Measurements from ENCODE around the gene BSCL2.

DNA sequence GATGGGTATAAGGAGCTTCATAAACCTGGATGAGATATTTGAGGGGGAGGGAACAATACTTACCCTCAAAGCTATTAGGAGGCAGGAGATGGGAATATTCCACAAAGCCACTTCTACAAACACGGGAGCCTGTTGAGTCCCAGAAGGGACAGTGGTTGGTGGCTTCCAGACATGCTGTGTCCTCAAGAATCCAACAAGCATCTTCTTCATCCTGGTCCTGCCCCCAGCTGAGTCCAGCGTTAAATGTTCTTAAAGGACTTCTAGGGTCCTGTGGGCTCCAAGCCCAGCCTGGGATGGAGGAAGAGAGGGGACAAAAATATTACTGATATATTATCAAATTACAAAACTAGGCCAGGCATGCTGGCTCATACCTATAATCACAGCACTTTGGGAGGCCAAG lies 39.8 kb downstream of the BSCL2 start:
- TF ChIP-seq, protein P1, sequence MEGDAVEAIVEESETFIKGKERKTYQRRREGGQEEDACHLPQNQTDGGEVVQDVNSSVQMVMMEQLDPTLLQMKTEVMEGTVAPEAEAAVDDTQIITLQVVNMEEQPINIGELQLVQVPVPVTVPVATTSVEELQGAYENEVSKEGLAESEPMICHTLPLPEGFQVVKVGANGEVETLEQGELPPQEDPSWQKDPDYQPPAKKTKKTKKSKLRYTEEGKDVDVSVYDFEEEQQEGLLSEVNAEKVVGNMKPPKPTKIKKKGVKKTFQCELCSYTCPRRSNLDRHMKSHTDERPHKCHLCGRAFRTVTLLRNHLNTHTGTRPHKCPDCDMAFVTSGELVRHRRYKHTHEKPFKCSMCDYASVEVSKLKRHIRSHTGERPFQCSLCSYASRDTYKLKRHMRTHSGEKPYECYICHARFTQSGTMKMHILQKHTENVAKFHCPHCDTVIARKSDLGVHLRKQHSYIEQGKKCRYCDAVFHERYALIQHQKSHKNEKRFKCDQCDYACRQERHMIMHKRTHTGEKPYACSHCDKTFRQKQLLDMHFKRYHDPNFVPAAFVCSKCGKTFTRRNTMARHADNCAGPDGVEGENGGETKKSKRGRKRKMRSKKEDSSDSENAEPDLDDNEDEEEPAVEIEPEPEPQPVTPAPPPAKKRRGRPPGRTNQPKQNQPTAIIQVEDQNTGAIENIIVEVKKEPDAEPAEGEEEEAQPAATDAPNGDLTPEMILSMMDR (IDR thresholded peaks at IDR 0.05; ENCODE audit: low read length) = no peak
- TF ChIP-seq EZH2phosphoT487 (IDR thresholded peaks at IDR 0.05; ENCODE audit: low read length) = no peak

Data from MM.1S (cell line).